Fibroblast of skin of left quadriceps (primary cell): ENCODE data around the gene TSHZ3.

ENCODE experiments used
- DNase-seq, 2 experiments: peaks; one replicate each; pipeline ENCODE4 v3.0.0-alpha.2; 2013; ENCODE audit warnings: low read depth in 2 of 2

The TSHZ3 gene

DNA sequence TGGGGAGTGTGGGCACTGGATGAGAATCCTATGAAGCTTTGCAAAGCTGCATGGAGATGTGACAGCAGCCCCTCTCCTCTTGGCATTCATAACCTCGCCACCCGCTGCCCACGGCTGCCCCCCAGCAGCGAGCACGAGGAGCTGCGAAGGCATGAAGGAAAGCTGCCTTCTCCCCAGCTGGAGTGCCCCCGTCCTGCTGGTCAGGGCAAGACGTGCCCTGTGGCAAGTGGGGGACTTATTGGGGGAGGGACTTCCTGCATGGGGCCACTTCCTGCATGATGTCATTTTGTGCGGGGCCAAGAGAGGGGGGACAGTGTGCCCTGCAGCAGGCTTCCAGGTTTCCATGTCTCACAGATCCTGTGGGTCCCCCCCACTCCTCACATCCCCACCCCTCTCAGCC is 85.9 kb downstream of the TSHZ3 start:
- DNase-seq, result no peak

DNA sequence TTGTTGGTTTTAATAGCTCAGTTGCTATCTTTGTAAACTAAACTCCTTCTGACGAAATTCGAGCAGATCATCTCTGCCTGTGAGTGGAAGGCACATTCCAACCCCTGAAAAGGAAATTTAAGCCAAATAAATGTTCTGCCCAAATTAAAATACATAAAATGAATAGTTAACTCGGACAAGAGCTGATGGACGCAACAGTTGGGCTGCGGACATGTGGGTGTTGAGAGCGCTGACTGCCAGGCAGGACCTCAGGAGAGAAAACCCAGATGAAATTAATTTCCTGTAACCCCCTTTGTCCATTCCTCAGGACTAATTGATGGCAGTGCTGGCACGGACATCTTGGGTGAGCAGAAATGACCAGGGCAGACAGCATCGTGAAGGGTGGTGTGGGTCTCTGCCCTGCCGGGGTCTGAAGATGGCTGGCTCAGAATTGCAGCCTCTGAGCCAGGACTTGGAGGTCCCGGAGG is 86.5 kb downstream of the TSHZ3 start:
- no peak for DNase-seq

DNA sequence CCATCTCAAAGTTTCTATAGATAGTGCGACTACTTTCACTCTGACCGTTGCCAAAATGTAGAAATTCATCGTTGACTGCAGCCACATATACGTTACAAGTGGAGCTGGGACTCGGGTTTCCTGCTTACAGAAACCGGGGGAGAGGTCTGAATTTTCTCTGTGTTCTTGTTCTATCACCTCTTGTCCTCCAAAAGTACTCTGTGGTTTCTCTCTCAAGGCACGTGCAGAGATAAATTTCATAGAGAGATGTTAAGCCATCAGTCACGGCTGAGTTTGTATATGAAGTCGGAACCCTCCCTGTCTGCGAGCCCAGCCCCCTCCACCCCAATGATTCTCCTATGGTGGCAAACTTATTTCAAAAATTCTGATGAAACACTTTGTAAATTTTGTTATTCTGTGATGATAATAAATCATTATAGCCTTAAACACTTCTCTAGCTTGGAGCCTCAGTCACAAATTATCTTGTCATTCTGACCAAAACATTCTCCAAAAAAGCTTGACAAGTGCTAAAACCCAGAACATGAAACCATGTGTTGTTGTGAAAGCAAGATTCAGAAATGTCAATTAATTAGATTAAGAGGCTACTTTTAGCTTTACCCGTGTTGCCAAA is 87.5 kb downstream of the TSHZ3 start:
- DNase-seq, result peak; percentile 59 to 62

DNA sequence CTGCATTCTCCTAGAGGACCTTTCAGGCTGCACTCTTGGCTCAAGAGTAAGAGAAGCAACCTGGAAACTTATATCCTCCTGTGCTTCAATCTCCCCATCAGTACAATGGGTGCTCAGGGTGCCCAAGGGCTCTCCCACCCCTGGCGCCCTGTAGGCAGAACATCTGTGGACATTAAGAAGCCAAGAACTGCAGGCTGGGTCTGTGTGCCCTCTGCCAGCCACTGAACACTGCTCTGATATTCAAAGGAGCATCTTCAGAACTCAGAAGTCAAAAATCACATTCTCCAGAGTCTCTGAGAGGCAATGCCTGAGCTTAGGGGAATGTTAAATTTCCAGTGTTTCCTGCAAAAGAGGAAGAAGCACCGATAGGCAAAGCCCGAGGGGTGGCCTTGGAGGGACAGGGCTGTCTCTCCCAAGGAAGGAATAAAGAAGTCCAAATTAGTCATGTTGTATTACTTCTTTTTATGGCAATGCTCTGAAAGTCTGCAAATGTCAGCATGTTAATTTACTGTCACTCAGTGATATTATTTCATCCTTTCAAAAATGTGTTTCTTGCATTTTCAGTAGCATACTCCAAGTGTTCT is 88.1 kb downstream of the TSHZ3 start:
- no peak for DNase-seq

DNA sequence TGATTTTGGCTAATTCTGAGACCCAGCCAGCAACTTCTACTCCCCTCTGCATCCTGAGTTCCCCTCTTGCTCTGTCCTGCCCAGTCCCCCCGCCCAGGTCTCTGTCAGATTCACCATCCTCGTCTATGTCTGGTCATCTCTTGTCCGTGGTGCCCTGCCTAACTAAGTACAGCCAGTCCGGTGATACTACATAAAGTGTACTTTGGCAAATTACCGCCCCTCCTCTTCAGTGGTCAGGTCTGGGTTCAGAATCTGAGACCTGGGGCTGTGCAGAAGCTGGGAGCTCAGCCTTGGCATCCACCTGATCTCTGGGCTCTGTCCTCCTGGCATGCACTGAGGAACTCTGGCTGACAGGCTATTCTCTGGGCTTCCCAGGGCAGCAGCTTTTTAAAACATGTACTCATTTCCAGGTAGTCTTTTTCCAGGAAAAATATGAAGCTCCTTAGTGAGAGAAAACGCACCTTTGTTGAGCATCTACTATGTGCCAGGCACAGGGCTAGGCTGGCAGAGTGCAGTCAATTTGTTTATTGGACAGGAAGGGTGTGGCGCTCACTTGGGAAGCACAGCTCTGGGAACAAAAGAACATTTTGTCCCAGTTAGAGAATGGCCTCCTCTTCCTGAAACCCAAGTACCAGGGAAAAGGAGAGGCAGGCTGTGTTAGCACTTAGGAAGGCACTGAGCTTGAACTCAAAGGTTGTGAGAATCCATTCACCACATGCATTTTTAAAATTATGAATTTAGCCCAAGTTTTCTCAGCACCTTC is 88.9 kb downstream of the TSHZ3 start:
- DNase-seq, result no peak

DNA sequence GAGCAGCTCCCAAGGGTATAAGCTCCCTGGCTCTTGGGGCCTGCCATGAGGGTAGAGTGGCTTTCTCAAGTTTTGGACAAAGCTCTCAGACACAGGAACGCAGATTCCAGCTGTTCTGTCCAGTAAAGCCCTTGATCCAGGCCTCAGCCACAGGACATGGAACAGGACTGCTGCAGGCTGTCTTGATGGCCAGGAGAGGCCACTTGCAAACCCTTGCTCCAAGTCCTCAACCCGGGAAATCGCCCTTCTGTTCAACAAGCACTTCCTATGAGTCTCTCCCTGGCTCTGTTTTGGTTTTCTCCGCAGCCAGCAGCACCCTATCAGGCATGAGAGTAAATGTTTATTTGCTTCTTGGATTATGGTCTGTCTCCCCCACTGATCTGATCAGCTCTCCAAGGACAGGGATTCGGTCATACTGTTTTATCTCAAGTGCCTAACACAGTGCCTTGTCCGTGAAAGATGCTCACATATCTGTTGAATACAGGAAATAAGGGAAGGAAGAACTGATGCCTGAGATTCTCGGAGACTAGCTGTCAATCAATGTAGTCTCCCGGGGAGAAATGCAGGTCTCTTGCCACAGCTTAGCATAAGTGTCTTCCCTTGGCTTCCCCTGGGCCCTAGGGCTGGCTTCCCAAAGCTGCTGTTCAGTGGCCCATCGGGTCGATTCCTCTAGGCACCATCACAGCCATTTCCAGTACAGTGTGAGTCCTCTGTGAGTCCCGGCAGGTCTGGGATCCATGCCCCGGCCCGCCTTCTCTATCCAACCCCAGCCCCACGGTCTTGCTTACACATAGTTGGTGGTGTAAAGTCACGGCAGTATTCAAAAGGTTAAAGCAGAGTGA is 90.8 kb downstream of the TSHZ3 start:
- no peak for DNase-seq

DNA sequence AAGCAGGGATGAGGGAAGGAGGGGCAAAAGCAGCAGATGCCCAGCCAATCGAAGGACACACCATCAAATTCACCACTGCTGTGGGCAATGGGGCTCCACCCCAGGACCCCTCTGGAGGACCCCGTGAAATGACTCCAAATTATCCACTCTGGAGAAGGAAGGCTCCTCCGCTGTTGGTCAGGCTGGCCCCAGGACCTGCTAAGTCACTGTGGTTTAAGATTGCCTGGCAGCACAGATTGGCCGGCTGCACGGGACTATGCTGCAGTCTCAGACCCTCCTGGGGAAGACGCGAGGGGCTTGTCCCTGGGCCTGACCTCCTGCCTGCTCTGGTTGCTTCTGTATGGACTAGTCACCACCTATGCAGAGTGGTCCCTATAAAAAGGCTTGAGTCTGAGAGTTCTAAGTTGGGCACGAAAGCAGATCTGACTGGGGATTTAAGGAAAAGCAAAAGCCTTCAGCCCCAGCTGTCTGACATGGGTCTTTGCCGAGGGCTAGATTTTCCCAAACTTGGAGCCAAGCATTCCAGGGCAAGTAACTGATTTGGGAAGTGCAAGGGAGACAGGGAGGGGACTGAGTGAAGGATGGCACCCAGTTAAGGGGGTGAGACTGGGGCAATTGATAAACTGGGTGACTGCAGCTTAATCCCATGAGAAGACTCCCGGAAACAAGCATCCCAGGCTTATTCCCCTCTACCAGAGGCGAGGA is 91.7 kb downstream of the TSHZ3 start:
- DNase-seq, result no peak

DNA sequence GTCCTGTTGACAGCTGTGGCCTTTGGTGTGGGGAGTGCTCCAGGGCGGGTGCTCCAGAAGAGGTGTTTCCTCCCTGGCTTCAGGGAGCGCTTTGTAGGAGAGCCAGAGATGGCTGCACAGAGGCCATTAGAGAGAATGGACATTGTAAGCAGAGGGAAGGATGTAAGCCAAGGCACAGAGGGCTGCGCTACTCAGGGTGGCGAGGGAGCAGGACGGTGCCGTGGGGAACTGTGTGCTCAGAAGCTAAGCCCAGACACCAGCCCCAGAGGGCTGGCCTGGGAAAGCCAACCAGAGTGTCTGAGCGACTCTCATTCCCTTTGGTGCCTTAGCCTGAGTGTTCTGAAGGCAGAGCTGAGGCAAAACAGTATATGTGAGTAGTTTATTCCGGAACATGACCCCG is 92.2 kb downstream of the TSHZ3 start:
- no peak for DNase-seq

DNA sequence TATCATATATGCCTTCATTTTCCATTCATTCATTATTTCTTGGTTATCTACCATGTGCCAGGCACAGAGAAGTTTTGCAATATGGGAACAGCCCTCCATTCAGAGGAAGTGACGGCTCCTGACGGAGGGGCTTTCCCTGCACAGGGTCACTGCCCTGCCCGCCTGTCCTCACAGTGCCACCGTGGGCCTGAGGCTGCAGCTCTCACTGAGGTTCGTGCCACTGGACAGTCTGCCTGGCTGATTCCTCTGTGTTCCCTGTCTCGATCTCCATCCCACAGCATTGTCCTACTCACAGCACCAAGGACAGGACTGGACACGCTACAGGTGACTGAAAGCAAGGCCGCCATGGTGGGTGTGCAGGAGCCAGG is 92.7 kb downstream of the TSHZ3 start:
- no peak for DNase-seq

DNA sequence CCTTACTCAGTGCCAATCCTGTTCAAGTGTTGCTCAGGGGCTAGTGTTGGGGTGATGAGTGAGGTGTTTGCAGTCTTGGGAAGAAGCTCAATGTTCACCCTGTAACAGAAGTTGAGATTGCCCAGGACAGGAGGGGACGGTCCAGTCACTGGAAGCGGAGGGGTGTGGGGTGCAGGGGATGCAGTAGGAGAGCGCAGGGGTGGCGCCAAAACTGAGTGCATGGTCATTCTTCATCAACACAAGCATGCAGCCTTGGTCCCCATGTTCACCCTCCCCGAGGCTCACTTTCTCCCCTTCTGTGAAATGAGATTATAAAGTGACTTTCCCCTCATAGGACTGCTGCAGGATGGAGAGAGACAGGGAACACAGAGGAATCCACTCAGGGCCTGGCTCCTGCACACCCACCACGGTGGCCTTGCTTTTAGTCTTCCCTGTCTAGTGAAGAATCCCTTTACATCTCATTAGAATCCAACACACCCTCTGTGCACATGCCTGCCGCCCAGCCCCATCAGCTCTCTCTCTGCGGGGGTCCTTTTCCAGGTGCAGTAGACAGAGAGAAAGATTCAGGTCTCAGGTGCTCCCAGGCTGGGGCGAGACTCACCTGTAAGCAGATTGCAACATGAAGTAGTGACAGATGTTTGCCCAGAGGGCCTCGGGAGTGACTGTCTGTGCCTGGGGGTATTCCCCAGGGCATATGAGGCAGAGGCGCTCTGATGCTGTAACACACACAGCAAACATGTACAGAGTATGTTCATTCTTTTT is 93.2 kb downstream of the TSHZ3 start:
- no peak for DNase-seq

DNA sequence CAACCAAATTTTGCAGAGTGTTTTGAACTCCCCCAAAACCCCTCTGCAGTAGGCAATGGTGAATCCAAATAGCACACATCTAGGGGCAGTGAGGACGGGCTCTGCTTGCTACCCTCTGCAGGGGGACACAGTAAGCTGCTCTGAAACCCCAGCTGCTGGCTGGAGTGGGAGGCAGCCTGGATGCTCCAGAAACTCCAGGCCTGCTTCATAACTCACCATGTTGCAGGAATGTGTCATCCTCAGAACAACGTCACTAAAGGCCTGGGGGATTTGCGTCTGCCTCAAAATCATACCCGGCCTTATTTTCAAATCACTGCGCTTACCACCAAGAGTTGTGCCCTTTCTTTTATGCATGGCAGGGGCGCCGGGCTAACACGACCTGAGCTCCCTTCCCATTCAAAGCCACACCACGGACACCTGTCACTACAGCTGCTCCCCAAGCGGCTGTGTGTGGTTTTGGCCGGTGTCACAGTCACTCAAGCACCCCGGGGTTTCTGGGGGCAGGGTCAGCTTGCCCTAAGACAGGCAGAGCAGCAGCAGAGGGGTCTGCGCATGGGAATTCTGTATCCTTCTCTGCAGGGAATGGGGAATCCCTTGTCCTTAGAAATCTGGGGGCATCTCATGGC is 93.9 kb downstream of the TSHZ3 start:
- no peak for DNase-seq

DNA sequence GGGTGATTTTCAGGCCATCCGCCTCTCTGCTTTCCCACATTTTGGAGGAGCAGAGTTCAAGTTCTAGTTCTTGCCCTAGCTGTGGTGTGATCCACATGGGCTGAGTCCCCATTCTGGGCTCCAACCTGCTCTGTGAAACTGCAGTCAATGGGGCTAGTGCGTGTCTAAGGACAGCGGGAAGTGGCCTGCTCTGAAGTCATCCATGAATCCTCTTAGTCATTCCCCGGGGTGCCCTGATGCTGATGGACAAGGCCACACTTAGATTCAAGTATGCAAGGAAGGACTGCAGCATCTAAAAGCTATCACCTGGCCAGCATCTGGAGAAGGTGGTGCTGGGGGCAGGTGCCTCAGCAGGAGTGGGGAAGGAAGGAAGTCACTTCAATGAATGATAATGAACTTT is 94.6 kb downstream of the TSHZ3 start:
- DNase-seq, result no peak

DNA sequence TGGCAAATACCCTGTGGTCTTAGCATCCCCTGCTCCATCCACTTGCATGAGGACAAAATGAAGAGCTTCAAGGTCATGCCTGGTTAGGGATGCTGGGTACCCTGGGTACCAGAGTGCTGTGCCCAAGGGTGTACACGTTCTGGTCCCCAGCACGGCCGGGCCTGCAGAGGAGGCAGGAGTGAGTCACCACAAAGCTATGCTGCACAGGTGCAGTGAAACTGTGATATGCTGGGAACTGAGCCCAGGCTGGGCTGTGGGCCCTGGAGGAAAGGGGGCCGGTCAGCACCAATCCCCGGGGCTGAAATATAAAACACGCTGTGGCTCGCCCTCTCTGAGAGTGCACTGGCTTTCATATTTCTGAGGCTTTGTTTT is 95.1 kb downstream of the TSHZ3 start:
- DNase-seq, result no peak

DNA sequence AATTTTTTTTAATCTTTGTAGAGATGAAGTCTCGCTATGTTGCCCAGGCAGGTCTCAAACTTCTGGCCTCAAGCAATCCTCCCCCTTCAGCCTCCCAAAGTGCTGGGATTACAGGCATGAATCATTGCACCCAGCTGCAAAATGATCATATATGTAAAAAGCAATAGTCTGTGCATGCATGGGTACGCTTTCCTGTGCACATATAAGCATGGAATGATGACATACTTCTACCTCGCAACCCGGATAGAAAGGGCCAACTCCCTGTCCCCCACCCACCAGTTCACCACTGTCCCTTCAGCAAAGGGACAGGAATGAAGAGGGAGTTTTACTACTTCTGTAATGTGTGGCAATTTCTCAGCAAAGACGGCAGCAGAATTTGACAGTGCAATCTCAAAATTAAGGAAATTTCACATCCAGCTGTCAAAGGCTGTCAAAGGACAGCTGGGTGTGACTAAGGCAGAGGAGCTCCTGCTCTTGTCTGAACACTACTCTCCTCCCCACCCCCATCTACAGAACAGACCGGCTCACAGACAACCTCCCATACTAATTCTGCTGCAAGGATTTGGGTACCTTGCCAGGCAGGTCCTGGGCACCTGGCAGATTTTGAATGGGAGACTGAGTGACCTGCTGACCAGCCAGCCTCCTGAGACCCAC is 95.6 kb downstream of the TSHZ3 start:
- no peak for DNase-seq

DNA sequence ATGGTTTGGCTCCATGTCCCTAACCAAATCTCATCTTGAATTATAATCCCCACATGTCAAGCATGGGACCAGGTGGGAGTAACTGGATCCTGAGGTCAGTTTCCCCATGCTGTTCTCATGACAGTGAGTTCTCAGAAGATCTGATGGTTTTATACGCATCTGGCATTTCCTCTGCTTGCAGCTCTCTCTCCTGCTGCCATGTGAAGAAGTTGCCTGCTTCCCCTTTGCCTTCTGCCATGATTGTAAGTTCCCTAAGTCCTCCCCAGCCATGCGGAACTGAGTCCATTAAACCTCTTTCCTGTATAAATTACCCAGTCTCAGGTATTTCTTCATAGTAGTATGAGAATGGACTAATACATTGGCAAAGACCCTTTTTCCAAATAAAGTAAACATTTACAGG is 96.8 kb downstream of the TSHZ3 start:
- no peak for DNase-seq

DNA sequence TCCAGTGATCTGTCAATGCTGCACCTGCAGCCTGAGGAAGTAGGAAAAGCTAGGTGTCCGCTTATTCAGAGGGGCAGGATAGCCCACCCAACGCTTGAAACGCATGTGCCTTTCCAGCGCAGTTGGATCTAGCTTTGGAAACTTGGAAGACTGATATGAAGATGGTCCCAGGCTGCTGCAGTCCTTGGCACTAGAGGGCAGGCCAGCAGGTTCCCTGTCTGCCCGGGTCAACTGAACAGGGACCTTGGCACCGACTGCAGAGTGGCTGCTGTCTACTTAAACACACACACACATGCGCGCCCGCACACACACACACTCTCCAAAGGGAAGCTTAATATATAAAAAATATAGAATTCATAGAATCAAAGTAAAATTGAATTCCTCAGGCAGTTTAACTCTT is 100.0 kb downstream of the TSHZ3 start:
- DNase-seq, result no peak

DNA sequence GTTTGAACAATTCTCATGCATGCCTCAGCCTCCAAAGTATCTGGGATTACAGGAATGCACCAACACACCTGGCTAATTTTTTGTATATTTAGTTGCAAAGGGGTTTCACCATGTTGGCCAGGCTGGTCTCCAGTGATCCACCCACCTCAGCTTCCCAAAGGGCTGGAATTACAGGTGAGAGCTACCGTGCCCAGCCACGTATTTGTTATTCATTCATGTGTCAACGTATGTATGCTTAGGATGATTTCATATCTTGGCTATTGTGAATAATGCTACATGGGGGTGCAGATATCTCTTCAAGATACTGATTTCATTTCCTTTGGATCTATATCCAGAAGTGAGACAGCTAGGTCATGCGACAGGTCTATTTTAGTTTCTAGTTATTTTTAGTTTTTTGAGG is 113.4 kb downstream of the TSHZ3 start:
- no peak for DNase-seq

DNA sequence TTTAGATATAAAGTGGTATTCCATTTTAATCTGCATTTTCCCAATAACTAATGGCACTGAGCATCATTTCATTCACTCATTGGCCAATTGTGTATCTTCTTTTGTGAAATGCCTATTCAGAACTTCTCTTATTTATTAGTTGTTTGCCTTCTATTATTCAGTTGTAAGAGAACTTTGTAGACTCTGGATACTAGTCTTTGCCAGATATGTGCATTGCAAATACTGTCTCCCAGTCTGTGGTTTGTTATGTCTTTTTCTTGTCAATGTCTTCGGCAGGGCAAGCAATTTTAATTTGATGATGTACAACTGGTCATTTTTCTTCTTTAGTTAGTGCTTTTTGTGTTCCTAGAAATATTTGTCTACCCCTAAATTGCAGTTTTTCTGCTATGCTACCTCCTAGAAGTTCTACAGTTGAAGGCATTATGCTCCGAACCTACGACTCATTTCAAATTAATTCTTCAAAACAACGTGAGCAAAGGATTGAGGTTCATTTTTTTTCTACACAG is 115.9 kb downstream of the TSHZ3 start:
- no peak for DNase-seq

DNA sequence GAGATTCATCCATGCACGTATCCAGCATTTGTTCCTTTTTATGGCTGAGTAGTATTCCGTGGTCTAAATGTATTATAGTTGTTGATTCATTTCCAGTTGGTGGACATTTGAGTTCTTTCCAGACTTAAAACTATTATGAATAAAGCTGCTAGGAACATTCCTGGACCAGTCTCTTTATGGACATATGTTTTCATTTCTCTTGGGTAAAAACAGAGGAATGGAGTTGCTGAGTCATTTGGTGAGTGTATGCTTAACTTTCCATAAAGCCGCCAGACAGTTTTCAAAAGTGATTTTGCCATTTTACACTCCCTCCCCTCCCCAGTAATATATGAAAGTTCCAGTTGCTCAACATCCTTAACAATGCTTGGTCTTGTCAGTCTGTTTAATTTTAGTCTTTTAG is 116.4 kb downstream of the TSHZ3 start:
- peak; percentile 95 to 96 for DNase-seq

DNA sequence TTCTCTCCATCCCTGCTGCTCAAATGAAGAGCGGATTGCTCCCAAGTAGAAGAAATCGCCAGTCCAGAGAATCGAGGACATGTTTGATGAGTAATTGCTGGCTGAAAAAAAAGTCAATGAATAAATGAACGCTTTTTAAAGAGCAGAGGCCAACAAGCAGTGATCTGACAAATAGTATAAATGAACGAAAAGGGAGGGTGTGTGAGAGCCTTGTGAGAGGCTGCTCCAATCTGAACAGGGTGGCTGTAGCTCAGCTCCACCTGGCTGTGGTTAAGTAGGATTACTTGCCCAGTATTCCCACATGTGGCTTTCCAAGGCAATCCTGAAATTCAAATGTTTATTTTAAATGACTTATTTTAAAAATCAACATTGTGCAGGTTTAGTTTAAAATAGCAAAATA is 117.1 kb downstream of the TSHZ3 start:
- no peak for DNase-seq
